Smooth muscle cell of the umbilical artery (primary cell): ENCODE measurements around the gene MUSTN1. TPM values are rescaled to one million over a fixed set of nuclear protein-coding genes. Genes with fewer than 3 reads are reported as not detected.

ENCODE experiments used
- total RNA-seq: library from RNA; depleted of rRNA; stranded (reverse); fragments of >200 nt; gene quantifications from 2 replicates; pipeline ENCODE4 v1.2.3, GENCODE V29; 2014

The MUSTN1 gene
- total RNA-seq = not detected in 2 replicates

DNA sequence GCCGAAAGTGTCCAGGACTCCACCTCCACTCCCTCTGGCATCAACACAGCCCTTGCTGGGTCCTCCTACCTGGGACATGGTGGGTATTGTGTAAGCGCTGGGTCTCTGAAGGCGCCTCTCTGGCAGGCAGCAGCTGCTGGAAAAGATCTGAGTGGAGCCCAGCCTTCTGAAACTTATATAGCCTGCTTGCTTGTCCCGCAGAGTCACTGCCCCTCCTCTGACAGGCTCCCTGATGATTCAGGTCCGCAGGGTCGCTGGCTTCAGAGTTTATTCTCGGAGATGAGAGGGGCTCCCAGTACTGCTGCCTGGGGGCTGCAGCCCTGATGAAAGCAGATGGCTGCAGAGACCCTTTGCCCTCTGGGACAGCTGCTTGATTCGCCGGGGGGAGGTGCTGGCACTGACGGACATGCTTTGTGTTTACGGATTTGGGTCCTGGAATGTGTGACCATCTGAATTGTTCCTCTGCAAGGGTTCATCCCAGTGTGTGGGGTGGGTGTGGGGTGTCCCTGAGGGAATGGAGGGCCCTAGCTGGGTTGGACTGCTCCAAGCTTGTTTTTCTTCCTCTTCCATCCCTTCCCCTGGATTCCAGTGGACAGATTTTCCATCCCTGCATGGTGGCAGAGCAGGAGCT lies at the start of gene MUSTN1:
MUSTN1 (minus strand) TSS at position 149 of the 631 bp plus-strand sequence; CDS start at position 78, 71 bp downstream.

DNA sequence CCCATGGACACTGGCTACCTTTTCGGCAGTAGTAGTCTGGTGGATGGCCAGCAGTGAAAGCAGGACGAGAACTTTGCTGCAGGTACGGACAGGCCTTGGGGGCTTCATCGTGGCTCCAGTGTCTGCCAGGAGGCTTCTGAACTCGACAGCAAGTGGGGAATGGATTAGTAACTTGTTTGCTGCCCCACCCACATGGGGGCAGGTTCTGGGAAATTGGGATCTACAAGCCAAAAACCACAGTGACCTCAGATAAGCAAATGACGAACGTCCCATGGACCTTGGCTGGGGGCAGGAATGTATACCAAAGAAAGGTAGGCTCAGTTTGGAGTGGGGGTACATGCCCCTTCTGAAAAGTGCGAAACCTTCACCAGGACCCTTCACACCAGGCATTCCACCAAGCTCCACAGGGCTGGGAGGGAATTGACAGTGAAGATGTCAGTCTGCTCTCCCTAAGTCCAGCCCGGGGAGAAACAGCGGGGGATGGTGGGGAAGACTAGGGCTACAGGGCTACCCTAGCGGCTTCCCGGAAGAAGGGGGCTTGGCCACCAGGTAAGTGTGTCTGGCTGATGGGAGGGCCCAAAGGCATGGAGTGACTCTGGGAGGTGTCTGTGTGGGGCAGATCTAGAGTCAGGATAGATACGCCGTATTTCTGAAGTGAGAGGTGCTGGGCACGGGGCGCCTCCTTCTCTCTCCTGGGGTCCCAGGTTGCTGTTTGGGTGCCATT lies 4.1 kb downstream of the MUSTN1 start, which contains the start of gene ITIH4:
ITIH4 (minus strand) TSS at position 138 of the 724 bp plus-strand sequence; CDS start at position 108, 30 bp downstream.

DNA sequence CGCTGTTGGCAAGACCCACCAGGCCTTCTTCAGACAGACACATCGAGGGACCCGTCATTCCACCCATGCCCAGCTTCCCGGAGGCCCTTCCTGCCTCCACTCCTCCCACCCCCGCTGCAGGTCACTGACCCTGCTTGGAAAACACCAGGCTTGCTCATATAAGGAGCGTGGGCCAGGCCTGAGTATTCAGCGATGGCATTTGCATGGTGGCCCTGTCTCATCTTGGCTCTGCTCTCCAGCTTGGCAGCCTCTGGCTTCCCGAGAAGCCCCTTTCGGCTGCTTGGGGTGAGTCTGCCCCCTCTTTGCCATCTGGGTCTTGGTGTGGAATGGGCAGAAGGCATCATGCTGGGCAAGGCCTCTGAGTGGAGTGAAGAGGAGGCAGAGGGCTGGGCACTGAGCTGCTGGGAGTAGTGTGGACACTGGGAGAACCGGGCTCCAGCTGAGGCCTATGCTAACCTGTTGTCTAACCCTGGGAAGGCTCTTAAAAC lies 40.2 kb downstream of the MUSTN1 start, which contains the start of gene ITIH3:
ITIH3 (plus strand) TSS at position 185 of the 488 bp plus-strand sequence; CDS start at position 193, 8 bp downstream.

Other genes with a start within 250 kb of the MUSTN1 start
- 69.2 and 96.1 TPM in 2 replicates for gene PBRM1, start 149.1 kb downstream of the MUSTN1 start, total RNA-seq
- 136 and 151 TPM in 2 replicates for gene GNL3, start 149.0 kb downstream of the MUSTN1 start, total RNA-seq
- 164 and 174 TPM in 2 replicates for gene GLT8D1, start 129.2 kb downstream of the MUSTN1 start, total RNA-seq
- gene SPCS1, start 128.9 kb downstream of the MUSTN1 start, total RNA-seq = 54.4 and 74.2 TPM in 2 replicates
- gene NEK4, start 64.1 kb downstream of the MUSTN1 start, total RNA-seq = 22.3 and 27.4 TPM in 2 replicates
- not detected in 2 replicates for gene ITIH1, start 57.4 kb downstream of the MUSTN1 start, total RNA-seq
- 0.30 TPM in 1 of 2 replicates, not detected in the other for gene ITIH3, start 40.2 kb downstream of the MUSTN1 start, total RNA-seq
- 1.2 and 1.3 TPM in 2 replicates for gene ITIH4, start 4.3 kb downstream of the MUSTN1 start, total RNA-seq
- 19.9 and 21.0 TPM in 2 replicates for gene STIMATE, start 62.5 kb upstream of the MUSTN1 start, total RNA-seq
- gene SFMBT1, start 211.1 kb upstream of the MUSTN1 start, total RNA-seq = 3.3 and 6.4 TPM in 2 replicates